ENCODE measurements around the gene PRDM8.

PRDM8 gene

GRCh38 chr4:80188457-80188800, 8.9 kb upstream of the PRDM8 start:
- no peak for DNase-seq (ENCODE audit: insufficient read length, low spot score)
- no peak for FAIRE-seq
- no peak for TF ChIP-seq PAX5 (IDR thresholded peaks at IDR 0.05; ENCODE audit: insufficient read depth, low read length, severe bottlenecking)
- no peak for TF ChIP-seq POU2F2 (IDR thresholded peaks at IDR 0.05; ENCODE audit: low read depth, low read length)
- no peak for TF ChIP-seq POLR2A (IDR thresholded peaks at IDR 0.05; ENCODE audit: low read depth, low read length)
- no peak for TF ChIP-seq POLR2AphosphoS5 (IDR thresholded peaks at IDR 0.05; ENCODE audit: low read depth, low read length)
- TF ChIP-seq SPI1 (IDR thresholded peaks at IDR 0.05; ENCODE audit: low read depth, low read length): no peak
- no peak for TF ChIP-seq TAF1 (IDR thresholded peaks at IDR 0.05; ENCODE audit: low read depth, low read length)

GRCh38 chr4:80188801-80189458, 8.4 kb upstream of the PRDM8 start:
- no peak for TF ChIP-seq POLR2AphosphoS5 (IDR thresholded peaks at IDR 0.05; ENCODE audit: low read depth, low read length)
- no peak for TF ChIP-seq SPI1 (IDR thresholded peaks at IDR 0.05; ENCODE audit: low read depth, low read length)
- TF ChIP-seq POLR2A (IDR thresholded peaks at IDR 0.05; ENCODE audit: low read depth, low read length): no peak
- TF ChIP-seq TAF1 (IDR thresholded peaks at IDR 0.05; ENCODE audit: low read depth, low read length): no peak
- no peak for TF ChIP-seq PAX5 (IDR thresholded peaks at IDR 0.05; ENCODE audit: insufficient read depth, low read length, severe bottlenecking)
- TF ChIP-seq POU2F2 (IDR thresholded peaks at IDR 0.05; ENCODE audit: low read depth, low read length): no peak
- FAIRE-seq (no peak), DNase-seq (ENCODE audit: insufficient read length, low spot score) (no peak)

- TF ChIP-seq POLR2AphosphoS5 (IDR thresholded peaks at IDR 0.05; ENCODE audit: low read depth, low read length) (no peak), SPI1 (IDR thresholded peaks at IDR 0.05; ENCODE audit: low read depth, low read length) (no peak), POU2F2 (IDR thresholded peaks at IDR 0.05; ENCODE audit: low read depth, low read length) (no peak), PAX5 (IDR thresholded peaks at IDR 0.05; ENCODE audit: insufficient read depth, low read length, severe bottlenecking) (no peak)
- no peak for FAIRE-seq
Observed at GRCh38 chr4:80189581-80189955, 7.7 kb upstream of the PRDM8 start.

DNA sequence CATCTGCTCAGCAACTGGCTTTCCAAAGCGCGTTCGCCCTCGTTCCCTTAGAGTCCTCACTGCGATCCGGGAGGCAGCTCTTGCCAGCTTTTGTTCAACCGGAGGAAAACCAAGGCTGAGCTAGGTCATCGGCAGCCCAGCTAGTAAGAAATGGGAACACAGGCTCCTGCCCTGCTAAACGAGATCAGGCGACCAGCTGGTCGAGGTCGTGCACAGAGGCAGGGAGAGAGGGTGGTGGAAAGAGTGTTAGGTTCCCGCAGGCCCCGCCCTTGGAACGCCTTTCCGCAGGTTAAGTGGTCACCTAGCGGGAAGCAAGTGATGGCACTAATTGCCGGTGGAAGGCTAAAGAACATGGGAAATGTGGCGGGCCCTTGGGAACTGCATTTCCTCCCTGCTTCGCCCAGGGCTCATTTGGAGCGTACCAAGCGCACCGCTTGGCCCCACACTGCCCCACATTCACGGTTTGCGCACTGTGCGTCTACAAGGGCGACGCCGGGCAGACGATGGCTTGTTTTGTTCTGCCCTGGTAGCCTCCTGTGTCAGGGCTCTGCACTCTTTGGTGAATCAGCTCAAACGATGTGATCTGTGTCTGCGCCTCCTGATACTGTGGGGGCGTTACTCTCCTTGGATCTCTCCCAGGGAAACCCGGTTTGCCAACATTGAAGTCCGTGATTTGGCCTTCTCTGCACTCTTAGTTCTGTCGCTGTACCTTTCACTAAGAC, 7.2 kb upstream of the PRDM8 start:
- DNase-seq (ENCODE audit: insufficient read length, low spot score): no peak
- TF ChIP-seq TAF1 (IDR thresholded peaks at IDR 0.05; ENCODE audit: low read depth, low read length) (no peak), POU2F2 (IDR thresholded peaks at IDR 0.05; ENCODE audit: low read depth, low read length) (no peak), SPI1 (IDR thresholded peaks at IDR 0.05; ENCODE audit: low read depth, low read length) (no peak), POLR2A (IDR thresholded peaks at IDR 0.05; ENCODE audit: low read depth, low read length) (no peak), PAX5 (IDR thresholded peaks at IDR 0.05; ENCODE audit: insufficient read depth, low read length, severe bottlenecking) (no peak), POLR2AphosphoS5 (IDR thresholded peaks at IDR 0.05; ENCODE audit: low read depth, low read length) (no peak)
- no peak for FAIRE-seq

More at GRCh38 chr4:80189581-80189955, 7.7 kb upstream of the PRDM8 start:
- no peak for DNase-seq (ENCODE audit: insufficient read length, low spot score)

DNA sequence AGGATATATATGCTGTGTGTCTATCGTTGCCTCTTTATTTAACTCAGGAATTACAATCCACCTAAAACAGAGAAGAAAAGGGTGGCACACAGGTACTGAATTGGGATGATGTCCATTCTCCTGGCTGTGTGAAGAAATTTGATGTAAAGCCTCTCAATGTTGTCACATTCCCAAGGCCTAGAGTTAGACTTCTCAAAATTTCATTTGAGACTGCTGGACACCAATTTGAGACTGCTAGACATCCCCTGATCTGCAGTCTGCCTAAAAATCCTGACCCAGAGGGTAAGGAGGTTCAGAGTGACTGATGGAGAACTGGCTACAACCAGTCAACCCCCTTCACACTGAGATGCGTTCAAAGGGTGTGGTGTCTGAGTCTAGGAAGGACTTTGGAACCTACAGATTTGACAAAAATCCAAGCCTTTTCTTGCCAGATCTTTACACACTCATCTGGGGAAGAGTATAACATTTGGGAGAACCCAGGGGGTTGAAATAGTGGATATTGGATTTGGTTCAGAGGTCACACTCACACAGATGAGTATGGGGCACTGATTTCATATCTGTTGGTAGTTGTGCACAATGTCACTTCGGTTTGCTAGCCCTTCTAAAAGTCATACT, 4.9 kb upstream of the PRDM8 start:
- TF ChIP-seq PAX5 (IDR thresholded peaks at IDR 0.05; ENCODE audit: insufficient read depth, low read length, severe bottlenecking): no peak
- no peak for TF ChIP-seq SPI1 (IDR thresholded peaks at IDR 0.05; ENCODE audit: low read depth, low read length)
- no peak for TF ChIP-seq POLR2AphosphoS5 (IDR thresholded peaks at IDR 0.05; ENCODE audit: low read depth, low read length)
- no peak for TF ChIP-seq POLR2A (IDR thresholded peaks at IDR 0.05; ENCODE audit: low read depth, low read length)
- no peak for TF ChIP-seq TAF1 (IDR thresholded peaks at IDR 0.05; ENCODE audit: low read depth, low read length)
- no peak for TF ChIP-seq POU2F2 (IDR thresholded peaks at IDR 0.05; ENCODE audit: low read depth, low read length)
- FAIRE-seq (no peak), DNase-seq (ENCODE audit: insufficient read length, low spot score) (no peak)

GRCh38 chr4:80192937-80193336, 4.4 kb upstream of the PRDM8 start:
- DNase-seq (ENCODE audit: insufficient read length, low spot score): no peak

GRCh38 chr4:80195441-80196140, 1.7 kb upstream of the PRDM8 start:
- FAIRE-seq: no peak

More at GRCh38 chr4:80192937-80193336, 4.4 kb upstream of the PRDM8 start:
- FAIRE-seq: no peak
- TF ChIP-seq POLR2A (IDR thresholded peaks at IDR 0.05; ENCODE audit: low read depth, low read length) (no peak), POU2F2 (IDR thresholded peaks at IDR 0.05; ENCODE audit: low read depth, low read length) (no peak), TAF1 (IDR thresholded peaks at IDR 0.05; ENCODE audit: low read depth, low read length) (no peak), POLR2AphosphoS5 (IDR thresholded peaks at IDR 0.05; ENCODE audit: low read depth, low read length) (no peak), PAX5 (IDR thresholded peaks at IDR 0.05; ENCODE audit: insufficient read depth, low read length, severe bottlenecking) (no peak), SPI1 (IDR thresholded peaks at IDR 0.05; ENCODE audit: low read depth, low read length) (no peak)

GRCh38 chr4:80196259-80196921, 913 bp upstream of the PRDM8 start:
- DNase-seq (ENCODE audit: insufficient read length, low spot score) (no peak), FAIRE-seq (no peak)
- TF ChIP-seq PAX5 (IDR thresholded peaks at IDR 0.05; ENCODE audit: insufficient read depth, low read length, severe bottlenecking) (no peak), POLR2AphosphoS5 (IDR thresholded peaks at IDR 0.05; ENCODE audit: low read depth, low read length) (no peak), TAF1 (IDR thresholded peaks at IDR 0.05; ENCODE audit: low read depth, low read length) (no peak), POU2F2 (IDR thresholded peaks at IDR 0.05; ENCODE audit: low read depth, low read length) (no peak), POLR2A (IDR thresholded peaks at IDR 0.05; ENCODE audit: low read depth, low read length) (no peak), SPI1 (IDR thresholded peaks at IDR 0.05; ENCODE audit: low read depth, low read length) (no peak)

More at GRCh38 chr4:80195441-80196140, 1.7 kb upstream of the PRDM8 start:
- TF ChIP-seq PAX5 (IDR thresholded peaks at IDR 0.05; ENCODE audit: insufficient read depth, low read length, severe bottlenecking) (no peak), POLR2AphosphoS5 (IDR thresholded peaks at IDR 0.05; ENCODE audit: low read depth, low read length) (no peak), SPI1 (IDR thresholded peaks at IDR 0.05; ENCODE audit: low read depth, low read length) (no peak), POU2F2 (IDR thresholded peaks at IDR 0.05; ENCODE audit: low read depth, low read length) (no peak), POLR2A (IDR thresholded peaks at IDR 0.05; ENCODE audit: low read depth, low read length) (no peak), TAF1 (IDR thresholded peaks at IDR 0.05; ENCODE audit: low read depth, low read length) (no peak)
- DNase-seq (ENCODE audit: insufficient read length, low spot score): no peak
